ENCODE results near the gene SPTY2D1.
"Not testable (repeated sequence)": the region's sequence is repeated elsewhere in the genome, so short reads cannot be mapped to it uniquely, and the experiment has no call there.

Gene SPTY2D1

GRCh38 chr11:18617688-18618341 is 16.3 kb downstream of the SPTY2D1 start:
- DNase-seq (ENCODE audit: low read depth, low spot score), result no peak

- DNase-seq (ENCODE audit: low read depth, low spot score), result no peak
These were observed 18.3 kb downstream of the SPTY2D1 start for GRCh38 chr11:18615628-18616392.

- no peak for DNase-seq (ENCODE audit: low read depth, low spot score)
These were observed 19.5 kb downstream of the SPTY2D1 start for GRCh38 chr11:18614667-18615066.

GRCh38 chr11:18612394-18612793 is 21.7 kb downstream of the SPTY2D1 start:
- no peak for DNase-seq (ENCODE audit: low read depth, low spot score)

GRCh38 chr11:18611196-18611595 is 22.9 kb downstream of the SPTY2D1 start:
- no peak for DNase-seq (ENCODE audit: low read depth, low spot score)

- DNase-seq (ENCODE audit: low read depth, low spot score), result no peak
These were observed 25.8 kb downstream of the SPTY2D1 start for GRCh38 chr11:18608376-18608775.

GRCh38 chr11:18600915-18601569 is 33.1 kb downstream of the SPTY2D1 start:
- no peak for DNase-seq (ENCODE audit: low read depth, low spot score)

GRCh38 chr11:18599739-18600230 is 34.4 kb downstream of the SPTY2D1 start, which contains the start of gene MISFA:
MISFA (plus strand) TSS chr11:18599789; CDS start chr11:18599929, 140 bp downstream.
- no peak for DNase-seq (ENCODE audit: low read depth, low spot score)

GRCh38 chr11:18594999-18595749 is 39.0 kb downstream of the SPTY2D1 start:
- DNase-seq (ENCODE audit: low read depth, low spot score), result no peak

- DNase-seq (ENCODE audit: low read depth, low spot score), result not testable (repeated sequence)
These were observed 40.1 kb downstream of the SPTY2D1 start for GRCh38 chr11:18594088-18594487.

- DNase-seq (ENCODE audit: low read depth, low spot score), result no peak
These were observed 43.6 kb downstream of the SPTY2D1 start for GRCh38 chr11:18590571-18590970.

- peak; percentile 93 for DNase-seq (ENCODE audit: low read depth, low spot score)
These were observed 45.6 kb downstream of the SPTY2D1 start, which contains the start of gene UEVLD for GRCh38 chr11:18588297-18589252. UEVLD (minus strand) TSS chr11:18588734; CDS start chr11:18588654, 80 bp downstream.

- no peak for DNase-seq (ENCODE audit: low read depth, low spot score)
These were observed 52.3 kb downstream of the SPTY2D1 start for GRCh38 chr11:18581825-18582224.

- DNase-seq (ENCODE audit: low read depth, low spot score), result no peak
These were observed 53.9 kb downstream of the SPTY2D1 start for GRCh38 chr11:18580113-18580766.

- DNase-seq (ENCODE audit: low read depth, low spot score), result peak; percentile 5
These were observed 55.1 kb downstream of the SPTY2D1 start for GRCh38 chr11:18578975-18579598.

- DNase-seq (ENCODE audit: low read depth, low spot score), result no peak
These were observed 58.8 kb downstream of the SPTY2D1 start for GRCh38 chr11:18575361-18575760.

- no peak for DNase-seq (ENCODE audit: low read depth, low spot score)
These were observed 67.1 kb downstream of the SPTY2D1 start for GRCh38 chr11:18567081-18567480.

- no peak for DNase-seq (ENCODE audit: low read depth, low spot score)
These were observed 67.7 kb downstream of the SPTY2D1 start for GRCh38 chr11:18566406-18566805.

GRCh38 chr11:18564149-18564548 is 70.0 kb downstream of the SPTY2D1 start:
- DNase-seq (ENCODE audit: low read depth, low spot score), result no peak

Measured in ELF-1 (cell line).